H9 (cell line): Measurements from ENCODE around the gene CYP2W1. TPM values are rescaled to one million over a fixed set of nuclear protein-coding genes. Genes with fewer than 3 reads are reported as not detected.
A peak's percentile ranks its signal among the peaks of the same experiment; 100 is the strongest.

Experiments used
- DNase-seq: peaks from one replicate; pipeline ENCODE4 v3.0.0-alpha.2; 2017
- H2AFZ ChIP-seq: one replicate; pipeline ENCODE4 v1.6.1; 2013; ENCODE audit warnings: mild to moderate bottlenecking, low read length, control low read depth, moderate library complexity
- H2AK5ac ChIP-seq: 2 replicates; pipeline ENCODE4 v1.6.1; 2013; ENCODE audit warnings: low read length, control low read depth, mixed read lengths; ENCODE audit not compliant: insufficient read length
- H2BK120ac ChIP-seq: one replicate; pipeline ENCODE4 v1.6.1; 2013; ENCODE audit warnings: low read depth, mild to moderate bottlenecking, low read length, control low read depth, inconsistent platforms; ENCODE audit not compliant: poor library complexity, severe bottlenecking
- H2BK12ac ChIP-seq: 2 replicates; pipeline ENCODE4 v1.6.1; 2013; ENCODE audit warnings: low read length, control low read depth, mixed read lengths, low read depth; ENCODE audit not compliant: insufficient read length
- H2BK15ac ChIP-seq: 2 replicates; pipeline ENCODE4 v1.6.1; 2013; ENCODE audit warnings: low read depth, low read length, control low read depth
- H2BK20ac ChIP-seq: one replicate; pipeline ENCODE4 v1.6.1; 2013; ENCODE audit warnings: low read depth, mild to moderate bottlenecking, low read length, control low read depth, inconsistent platforms; ENCODE audit not compliant: poor library complexity, severe bottlenecking
- H2BK5ac ChIP-seq: 2 replicates; pipeline ENCODE4 v1.6.1; 2013; ENCODE audit warnings: low read length, control low read depth, mixed read lengths; ENCODE audit not compliant: insufficient read length
- H3K14ac ChIP-seq: 2 replicates; pipeline ENCODE4 v1.6.1; 2013; ENCODE audit warnings: low read length, control low read depth; ENCODE audit not compliant: insufficient read depth
- H3K18ac ChIP-seq: 2 replicates; pipeline ENCODE4 v1.6.1; 2013; ENCODE audit warnings: low read depth, mild to moderate bottlenecking, mixed read lengths, low read length, control low read depth; ENCODE audit not compliant: insufficient read length
- H3K23ac ChIP-seq: 2 replicates; pipeline ENCODE4 v1.6.1; 2013; ENCODE audit warnings: low read length, control low read depth, mixed read lengths, low read depth; ENCODE audit not compliant: insufficient read length
- H3K23me2 ChIP-seq: 2 replicates; pipeline ENCODE4 v1.6.1; 2013; ENCODE audit warnings: low read depth, mild to moderate bottlenecking, mixed read lengths, low read length, control low read depth; ENCODE audit not compliant: insufficient read length, poor library complexity, severe bottlenecking
- H3K27ac ChIP-seq: 2 replicates; pipeline ENCODE4 v1.5.1; 2013; ENCODE audit warnings: low read length, control low read depth, mixed read lengths, low read depth; ENCODE audit not compliant: insufficient read length
- H3K27me3 ChIP-seq: 2 replicates; pipeline ENCODE4 v1.6.1; 2013; ENCODE audit warnings: low read length, control low read depth, inconsistent platforms; ENCODE audit not compliant: insufficient read depth
- H3K4ac ChIP-seq: 2 replicates; pipeline ENCODE4 v1.6.1; 2013; ENCODE audit warnings: low read depth, mild to moderate bottlenecking, control low read depth, inconsistent platforms, low read length, moderate library complexity
- H3K4me1 ChIP-seq: 2 replicates; pipeline ENCODE4 v1.6.1; 2013; ENCODE audit warnings: low read length, control low read depth, inconsistent platforms; ENCODE audit not compliant: insufficient read depth
- H3K4me2 ChIP-seq: 2 replicates; pipeline ENCODE4 v1.6.1; 2013; ENCODE audit warnings: low read length, control low read depth, mixed read lengths; ENCODE audit not compliant: insufficient read length, insufficient read depth
- H3K56ac ChIP-seq: 2 replicates; pipeline ENCODE4 v1.6.1; 2013; ENCODE audit warnings: low read depth, mild to moderate bottlenecking, mixed read lengths, low read length, control low read depth; ENCODE audit not compliant: insufficient read length
- H3K79me1 ChIP-seq: 2 replicates; pipeline ENCODE4 v1.6.1; 2013; ENCODE audit warnings: low read depth, mild to moderate bottlenecking, moderate library complexity, low read length, control low read depth, inconsistent platforms; ENCODE audit not compliant: insufficient read depth, poor library complexity, severe bottlenecking
- H3K79me2 ChIP-seq: 2 replicates; pipeline ENCODE4 v1.6.1; 2013; ENCODE audit warnings: low read length, control low read depth, inconsistent platforms; ENCODE audit not compliant: insufficient read depth
- H3K9ac ChIP-seq: 2 replicates; pipeline ENCODE4 v1.6.1; 2013; ENCODE audit warnings: low read length, control low read depth, mixed read lengths; ENCODE audit not compliant: insufficient read length; ENCODE audit errors: extremely low read depth
- H3K9me3 ChIP-seq: one replicate; pipeline ENCODE4 v1.6.1; 2013; ENCODE audit warnings: low read depth, low read length, inconsistent platforms; ENCODE audit not compliant: control insufficient read depth
- H3T11ph ChIP-seq: one replicate; pipeline ENCODE4 v1.6.1; 2013; ENCODE audit warnings: mild to moderate bottlenecking, low read length, control low read depth, inconsistent platforms
- H4K20me1 ChIP-seq: one replicate; pipeline ENCODE4 v1.6.1; 2013; ENCODE audit not compliant: control insufficient read depth, insufficient read length, insufficient read depth
- H4K5ac ChIP-seq: 2 replicates; pipeline ENCODE4 v1.6.1; 2013; ENCODE audit warnings: low read depth, mild to moderate bottlenecking, mixed read lengths, low read length, control low read depth; ENCODE audit not compliant: insufficient read length
- H4K8ac ChIP-seq: replicated peaks from 2 replicates; pipeline ENCODE4 v1.6.1; 2013; ENCODE audit warnings: low read length, control low read depth, mixed read lengths, low read depth; ENCODE audit not compliant: insufficient read length
- H4K91ac ChIP-seq: 2 replicates; pipeline ENCODE4 v1.6.1; 2013; ENCODE audit warnings: low read depth, mild to moderate bottlenecking, moderate library complexity, mixed read lengths, low read length, control low read depth; ENCODE audit not compliant: insufficient read length
- H3K27ac Mint-ChIP-seq, 3 experiments: 2 replicates in 2 of 3; 3 replicates in 1 of 3; pipeline ENCODE4 v1.8.0; 2020 to 2021; ENCODE audit warnings: mixed read lengths in 3 of 3, mild to moderate bottlenecking in 1 of 3, moderate library complexity in 1 of 3
- H3K27me3 Mint-ChIP-seq: 2 replicates; pipeline ENCODE4 v1.8.0; 2021; ENCODE audit warnings: low read depth, mild to moderate bottlenecking, moderate library complexity, mixed read lengths
- H3K36me3 Mint-ChIP-seq, 3 experiments: 2 replicates in 2 of 3; 3 replicates in 1 of 3; pipeline ENCODE4 v1.8.0; 2020 to 2021; ENCODE audit warnings: low read depth in 3 of 3, mixed read lengths in 3 of 3; ENCODE audit not compliant: insufficient read depth in 1 of 3
- H3K4me1 Mint-ChIP-seq, 2 experiments: 2 replicates each; pipeline ENCODE4 v1.8.0; 2020; ENCODE audit warnings: mixed read lengths in 2 of 2
- H3K4me3 Mint-ChIP-seq, 2 experiments: 2 replicates in 1 of 2; 3 replicates in 1 of 2; pipeline ENCODE4 v1.8.0; 2020 to 2021; ENCODE audit warnings: mild to moderate bottlenecking in 2 of 2, mixed read lengths in 2 of 2, moderate library complexity in 1 of 2
- H3K9me3 Mint-ChIP-seq, 2 experiments: 2 replicates in 1 of 2; 3 replicates in 1 of 2; pipeline ENCODE4 v1.8.0; 2020; ENCODE audit warnings: mild to moderate bottlenecking in 2 of 2, mixed read lengths in 2 of 2, moderate library complexity in 1 of 2
- WGBS: extraction: QIAGEN DNeasy Blood & Tissue Kit; methylation state at CpG from one replicate; pipeline ENCODE4 v1.1.7; 2013; ENCODE audit warnings: missing lambda C conversion rate, low lambda C conversion rate, mixed read lengths; ENCODE audit not compliant: insufficient read length; ENCODE audit errors: extremely low coverage; 5-methylcytosine and 5-hydroxymethylcytosine counted together
- total RNA-seq: library from RNA; stranded (reverse); gene quantifications from 2 replicates; pipeline ENCODE4 v1.2.1, GENCODE V29; 2021
- TF ChIP-seq, protein P1 (sequence below): fragments of 200-600 bp; sonication (generic); conservative IDR thresholded peaks from 3 replicates; pipeline ENCODE4 v1.8.0; 2021; ENCODE audit warnings: antibody characterized with exemption, mild to moderate bottlenecking

CYP2W1 gene
- total RNA-seq, 1 experiment from 2014 or later = not detected

- H3K4me1 Mint-ChIP-seq = peaks cover 10 to 17% of the 10 kb centered on the region in 2 experiments
- Histone ChIP-seq H4K20me1 (no peaks in the 10 kb centered on the region), H3K4me2 (no peak overlapping the region)
Observed at GRCh38 chr7:967361-968082, 15.5 kb upstream of the CYP2W1 start.

More at GRCh38 chr7:967361-968082, 15.5 kb upstream of the CYP2W1 start:
- H2AK5ac ChIP-seq = no peak overlapping the region
- H3K4ac ChIP-seq = no peak overlapping the region
- H3K56ac ChIP-seq = no peak overlapping the region
- H3K14ac ChIP-seq = no peak overlapping the region
- no peak overlapping the region for H3K9ac ChIP-seq
- H2BK5ac ChIP-seq = no peak overlapping the region
- no peak overlapping the region for H3K18ac ChIP-seq
- H3K27ac ChIP-seq = no peak overlapping the region
- H3K27me3 Mint-ChIP-seq = peaks cover 2% of the 10 kb centered on the region; the same call in 1 of the 2 replicates
- no CpG with 5 or more reads among the region's 39 CpGs for WGBS
- H3K27ac Mint-ChIP-seq = peak overlapping the region in 2 of 3 experiments; percentile 28 to 58; a peak in 3 of 7 replicates
- H3K79me2 ChIP-seq = no peaks in the 10 kb centered on the region
- H2BK15ac ChIP-seq = no peak overlapping the region
- no peaks in the 10 kb centered on the region for H3K79me1 ChIP-seq
- H2BK120ac ChIP-seq = no peak overlapping the region
- no peaks in the 10 kb centered on the region for H3K23me2 ChIP-seq
- H3T11ph ChIP-seq = no peak overlapping the region
- DNase-seq = no peak
- H4K5ac ChIP-seq = no peak overlapping the region
- no peak overlapping the region for H4K8ac ChIP-seq
- no peaks in the 10 kb centered on the region for H3K27me3 ChIP-seq
- TF ChIP-seq, protein P1, sequence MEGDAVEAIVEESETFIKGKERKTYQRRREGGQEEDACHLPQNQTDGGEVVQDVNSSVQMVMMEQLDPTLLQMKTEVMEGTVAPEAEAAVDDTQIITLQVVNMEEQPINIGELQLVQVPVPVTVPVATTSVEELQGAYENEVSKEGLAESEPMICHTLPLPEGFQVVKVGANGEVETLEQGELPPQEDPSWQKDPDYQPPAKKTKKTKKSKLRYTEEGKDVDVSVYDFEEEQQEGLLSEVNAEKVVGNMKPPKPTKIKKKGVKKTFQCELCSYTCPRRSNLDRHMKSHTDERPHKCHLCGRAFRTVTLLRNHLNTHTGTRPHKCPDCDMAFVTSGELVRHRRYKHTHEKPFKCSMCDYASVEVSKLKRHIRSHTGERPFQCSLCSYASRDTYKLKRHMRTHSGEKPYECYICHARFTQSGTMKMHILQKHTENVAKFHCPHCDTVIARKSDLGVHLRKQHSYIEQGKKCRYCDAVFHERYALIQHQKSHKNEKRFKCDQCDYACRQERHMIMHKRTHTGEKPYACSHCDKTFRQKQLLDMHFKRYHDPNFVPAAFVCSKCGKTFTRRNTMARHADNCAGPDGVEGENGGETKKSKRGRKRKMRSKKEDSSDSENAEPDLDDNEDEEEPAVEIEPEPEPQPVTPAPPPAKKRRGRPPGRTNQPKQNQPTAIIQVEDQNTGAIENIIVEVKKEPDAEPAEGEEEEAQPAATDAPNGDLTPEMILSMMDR = 0 out of 3 replicates have a peak, but pooled peaks have one; percentile 5
- H2BK12ac ChIP-seq = no peak overlapping the region
- H3K23ac ChIP-seq = no peak overlapping the region
- no peak overlapping the region for H2AFZ ChIP-seq
- H3K4me1 ChIP-seq = no peaks in the 10 kb centered on the region
- no peak overlapping the region for H3K4me3 Mint-ChIP-seq
- H3K9me3 ChIP-seq = no peaks in the 10 kb centered on the region
- H4K91ac ChIP-seq = no peak overlapping the region
- H3K9me3 Mint-ChIP-seq = peaks cover 0 to 3% of the 10 kb centered on the region in 2 experiments; a peak in 1 of 5 replicates
- no peak overlapping the region for H2BK20ac ChIP-seq
- peaks cover 5 to 44% (median 43%) of the 10 kb centered on the region in 3 experiments for H3K36me3 Mint-ChIP-seq
